Measurements from ENCODE around the gene BMP7. TPM values are rescaled to one million over a fixed set of nuclear protein-coding genes. Genes with fewer than 3 reads are reported as not detected.

The BMP7 gene
- total and polyA plus RNA-seq, 2 of the 13 experiments (the other 11 are each of a cell fraction or from before 2014, with no cell fraction given): not detected

DNA sequence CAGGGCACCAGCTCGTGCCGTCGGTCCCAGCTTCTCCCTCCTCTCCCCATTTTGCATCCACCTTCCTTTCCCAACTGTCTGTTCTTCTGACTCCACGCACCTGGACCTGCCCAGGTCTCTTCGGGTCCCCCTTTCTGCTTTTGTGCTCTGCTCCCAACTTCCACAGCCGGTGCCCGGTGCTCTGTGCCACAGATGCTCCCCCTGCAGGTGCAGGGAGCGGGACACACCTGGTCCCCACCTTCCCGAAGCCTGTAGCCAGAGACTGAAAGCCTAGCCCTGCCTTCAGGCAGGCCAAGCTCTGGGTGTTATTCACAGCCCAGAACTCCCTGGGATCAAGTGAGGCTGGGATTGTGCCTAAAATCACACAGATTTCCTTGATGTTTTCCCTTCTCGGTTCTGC is 24.6 kb upstream of the BMP7 start:
- BruUV-seq (replicated peaks): no TSS peak
- ChIA-PET POLR2A (no interaction called here), CTCF (ENCODE audit: low intra/inter-chr PET ratio, low total read pairs) (interaction anchor here (1.2 kb wide), 1 partner anchor 55 kb away, joined by 3 read pairs; no protein-coding TSS in a partner anchor)
- FAIRE-seq: no peak
- no peak overlapping the region for H3K4me3 ChIP-seq (replicated peaks in 1 of 3; ENCODE audit: insufficient read depth in 1 of 3, low read depth in 2 of 3, low read length in 3 of 3)
- no peaks in the 10 kb centered on the region for H3K9me3 ChIP-seq (ENCODE audit: low read length)
- H2AFZ ChIP-seq (ENCODE audit: low read length): no peak overlapping the region
- H3K9ac ChIP-seq (ENCODE audit: insufficient read depth, low read depth, low read length): no peak overlapping the region
- no peak for DNase-seq (ENCODE audit: low spot score)
- intact Hi-C loops (cut with micrococcal nuclease; ENCODE audit: unreplicated experiment) (no loop called here), in situ Hi-C loops (cut with HindIII; ENCODE audit: extremely low pct_ligation_motif_present, low pct_unique_long_range_greater_than_20kb) (no loop called here)
- H3K27ac ChIP-seq (ENCODE audit: extremely low read length, insufficient read depth, low read length): no peak overlapping the region
- H3K36me3 ChIP-seq (replicated peaks in 1 of 2; ENCODE audit: control insufficient read depth in 1 of 2, insufficient read depth in 2 of 2, low read length in 2 of 2): no peaks in the 10 kb centered on the region
- H4K20me1 ChIP-seq (ENCODE audit: insufficient read depth, low read length): no peaks in the 10 kb centered on the region
- H3K27me3 ChIP-seq (ENCODE audit: control insufficient read depth in 1 of 2, insufficient read depth in 2 of 2, low read length in 2 of 2): peaks cover 19 to 82% of the 10 kb centered on the region in 2 experiments
- peak; percentile 77 for ATAC-seq
- TF ChIP-seq ZNF296 (CRISPR knock-in tag; conservative IDR thresholded peaks at IDR 0.05) (no peak), XRCC5 (optimal IDR thresholded peaks at IDR 0.05; ENCODE audit: low read length) (peak; percentile 27), STAG1 (CRISPR knock-in tag; IDR thresholded peaks at IDR 0.05) (peak; percentile 34; the same call in 1 of the 2 replicates), ZSCAN30 (CRISPR knock-in tag; IDR thresholded peaks at IDR 0.05) (no peak)
- TF ChIP-seq, protein P1, sequence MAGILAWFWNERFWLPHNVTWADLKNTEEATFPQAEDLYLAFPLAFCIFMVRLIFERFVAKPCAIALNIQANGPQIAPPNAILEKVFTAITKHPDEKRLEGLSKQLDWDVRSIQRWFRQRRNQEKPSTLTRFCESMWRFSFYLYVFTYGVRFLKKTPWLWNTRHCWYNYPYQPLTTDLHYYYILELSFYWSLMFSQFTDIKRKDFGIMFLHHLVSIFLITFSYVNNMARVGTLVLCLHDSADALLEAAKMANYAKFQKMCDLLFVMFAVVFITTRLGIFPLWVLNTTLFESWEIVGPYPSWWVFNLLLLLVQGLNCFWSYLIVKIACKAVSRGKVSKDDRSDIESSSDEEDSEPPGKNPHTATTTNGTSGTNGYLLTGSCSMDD (CRISPR knock-in tag; IDR thresholded peaks at IDR 0.05): no peak
- TF ChIP-seq, protein P2, sequence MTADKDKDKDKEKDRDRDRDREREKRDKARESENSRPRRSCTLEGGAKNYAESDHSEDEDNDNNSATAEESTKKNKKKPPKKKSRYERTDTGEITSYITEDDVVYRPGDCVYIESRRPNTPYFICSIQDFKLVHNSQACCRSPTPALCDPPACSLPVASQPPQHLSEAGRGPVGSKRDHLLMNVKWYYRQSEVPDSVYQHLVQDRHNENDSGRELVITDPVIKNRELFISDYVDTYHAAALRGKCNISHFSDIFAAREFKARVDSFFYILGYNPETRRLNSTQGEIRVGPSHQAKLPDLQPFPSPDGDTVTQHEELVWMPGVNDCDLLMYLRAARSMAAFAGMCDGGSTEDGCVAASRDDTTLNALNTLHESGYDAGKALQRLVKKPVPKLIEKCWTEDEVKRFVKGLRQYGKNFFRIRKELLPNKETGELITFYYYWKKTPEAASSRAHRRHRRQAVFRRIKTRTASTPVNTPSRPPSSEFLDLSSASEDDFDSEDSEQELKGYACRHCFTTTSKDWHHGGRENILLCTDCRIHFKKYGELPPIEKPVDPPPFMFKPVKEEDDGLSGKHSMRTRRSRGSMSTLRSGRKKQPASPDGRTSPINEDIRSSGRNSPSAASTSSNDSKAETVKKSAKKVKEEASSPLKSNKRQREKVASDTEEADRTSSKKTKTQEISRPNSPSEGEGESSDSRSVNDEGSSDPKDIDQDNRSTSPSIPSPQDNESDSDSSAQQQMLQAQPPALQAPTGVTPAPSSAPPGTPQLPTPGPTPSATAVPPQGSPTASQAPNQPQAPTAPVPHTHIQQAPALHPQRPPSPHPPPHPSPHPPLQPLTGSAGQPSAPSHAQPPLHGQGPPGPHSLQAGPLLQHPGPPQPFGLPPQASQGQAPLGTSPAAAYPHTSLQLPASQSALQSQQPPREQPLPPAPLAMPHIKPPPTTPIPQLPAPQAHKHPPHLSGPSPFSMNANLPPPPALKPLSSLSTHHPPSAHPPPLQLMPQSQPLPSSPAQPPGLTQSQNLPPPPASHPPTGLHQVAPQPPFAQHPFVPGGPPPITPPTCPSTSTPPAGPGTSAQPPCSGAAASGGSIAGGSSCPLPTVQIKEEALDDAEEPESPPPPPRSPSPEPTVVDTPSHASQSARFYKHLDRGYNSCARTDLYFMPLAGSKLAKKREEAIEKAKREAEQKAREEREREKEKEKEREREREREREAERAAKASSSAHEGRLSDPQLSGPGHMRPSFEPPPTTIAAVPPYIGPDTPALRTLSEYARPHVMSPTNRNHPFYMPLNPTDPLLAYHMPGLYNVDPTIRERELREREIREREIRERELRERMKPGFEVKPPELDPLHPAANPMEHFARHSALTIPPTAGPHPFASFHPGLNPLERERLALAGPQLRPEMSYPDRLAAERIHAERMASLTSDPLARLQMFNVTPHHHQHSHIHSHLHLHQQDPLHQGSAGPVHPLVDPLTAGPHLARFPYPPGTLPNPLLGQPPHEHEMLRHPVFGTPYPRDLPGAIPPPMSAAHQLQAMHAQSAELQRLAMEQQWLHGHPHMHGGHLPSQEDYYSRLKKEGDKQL (CRISPR knock-in tag; IDR thresholded peaks at IDR 0.05; ENCODE audit: low read depth): no peak
- TF ChIP-seq, protein P3, sequence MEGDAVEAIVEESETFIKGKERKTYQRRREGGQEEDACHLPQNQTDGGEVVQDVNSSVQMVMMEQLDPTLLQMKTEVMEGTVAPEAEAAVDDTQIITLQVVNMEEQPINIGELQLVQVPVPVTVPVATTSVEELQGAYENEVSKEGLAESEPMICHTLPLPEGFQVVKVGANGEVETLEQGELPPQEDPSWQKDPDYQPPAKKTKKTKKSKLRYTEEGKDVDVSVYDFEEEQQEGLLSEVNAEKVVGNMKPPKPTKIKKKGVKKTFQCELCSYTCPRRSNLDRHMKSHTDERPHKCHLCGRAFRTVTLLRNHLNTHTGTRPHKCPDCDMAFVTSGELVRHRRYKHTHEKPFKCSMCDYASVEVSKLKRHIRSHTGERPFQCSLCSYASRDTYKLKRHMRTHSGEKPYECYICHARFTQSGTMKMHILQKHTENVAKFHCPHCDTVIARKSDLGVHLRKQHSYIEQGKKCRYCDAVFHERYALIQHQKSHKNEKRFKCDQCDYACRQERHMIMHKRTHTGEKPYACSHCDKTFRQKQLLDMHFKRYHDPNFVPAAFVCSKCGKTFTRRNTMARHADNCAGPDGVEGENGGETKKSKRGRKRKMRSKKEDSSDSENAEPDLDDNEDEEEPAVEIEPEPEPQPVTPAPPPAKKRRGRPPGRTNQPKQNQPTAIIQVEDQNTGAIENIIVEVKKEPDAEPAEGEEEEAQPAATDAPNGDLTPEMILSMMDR (CRISPR knock-in tag; IDR thresholded peaks at IDR 0.05): peak; percentile 52
- no peaks in the 10 kb centered on the region for H3K79me2 ChIP-seq (ENCODE audit: insufficient read depth, low read length)
- no peak overlapping the region for H3K4me2 ChIP-seq (ENCODE audit: low read depth, low read length)
- H3K4me1 ChIP-seq (ENCODE audit: insufficient read depth, low read length): peaks cover 4% of the 10 kb centered on the region
- 2% methylated on average over 10 of the region's 10 CpGs for WGBS (ENCODE audit: low lambda C conversion rate)
